ENCODE measurements around the gene AP3D1.
"Not testable (repeated sequence)": the region's sequence is repeated elsewhere in the genome, so short reads cannot be mapped to it uniquely, and the experiment has no call there.

The AP3D1 gene

GRCh38 chr19:2129022-2129421, 22.3 kb downstream of the AP3D1 start:
- DNase-seq (ENCODE audit: low spot score) = peak; percentile 45
- H3K4me3 ChIP-seq (ENCODE audit: severe bottlenecking) = no peak overlapping the region
- H3K27me3 ChIP-seq (ENCODE audit: insufficient read depth, poor library complexity, severe bottlenecking) = no peaks in the 10 kb centered on the region
- H3K27ac ChIP-seq (ENCODE audit: poor library complexity, severe bottlenecking) = no peak overlapping the region
- H3K9me3 ChIP-seq (ENCODE audit: severe bottlenecking) = no peaks in the 10 kb centered on the region
- no peaks in the 10 kb centered on the region for H3K4me1 ChIP-seq (ENCODE audit: insufficient read depth, poor library complexity, severe bottlenecking)
- peaks cover 77% of the 10 kb centered on the region for H3K36me3 ChIP-seq (ENCODE audit: low read depth)
- ATAC-seq (ENCODE audit: low read depth) = no peak
- no peak for TF ChIP-seq CTCF (IDR thresholded peaks at IDR 0.05; ENCODE audit: poor library complexity, severe bottlenecking)

GRCh38 chr19:2128252-2128651, 23.1 kb downstream of the AP3D1 start:
- not testable (repeated sequence) for H3K4me1 ChIP-seq (ENCODE audit: insufficient read depth, poor library complexity, severe bottlenecking); ATAC-seq (ENCODE audit: low read depth); H3K27ac ChIP-seq (ENCODE audit: poor library complexity, severe bottlenecking); DNase-seq (ENCODE audit: low spot score); H3K27me3 ChIP-seq (ENCODE audit: insufficient read depth, poor library complexity, severe bottlenecking); H3K9me3 ChIP-seq (ENCODE audit: severe bottlenecking); H3K4me3 ChIP-seq (ENCODE audit: severe bottlenecking)
- H3K36me3 ChIP-seq (ENCODE audit: low read depth) = peaks cover 77% of the 10 kb centered on the region

- Histone ChIP-seq H3K4me1 (ENCODE audit: insufficient read depth, poor library complexity, severe bottlenecking) (no peaks in the 10 kb centered on the region), H3K9me3 (ENCODE audit: severe bottlenecking) (no peaks in the 10 kb centered on the region), H3K27ac (ENCODE audit: poor library complexity, severe bottlenecking) (no peak overlapping the region), H3K4me3 (ENCODE audit: severe bottlenecking) (no peak overlapping the region), H3K36me3 (ENCODE audit: low read depth) (peaks cover 77% of the 10 kb centered on the region), H3K27me3 (ENCODE audit: insufficient read depth, poor library complexity, severe bottlenecking) (no peaks in the 10 kb centered on the region)
- no peak for TF ChIP-seq CTCF (IDR thresholded peaks at IDR 0.05; ENCODE audit: poor library complexity, severe bottlenecking)
- DNase-seq (ENCODE audit: low spot score) (no peak), ATAC-seq (ENCODE audit: low read depth) (no peak)
These were observed 23.6 kb downstream of the AP3D1 start for GRCh38 chr19:2127758-2128157.

GRCh38 chr19:2126879-2127518, 24.4 kb downstream of the AP3D1 start:
- no peak overlapping the region for H3K4me3 ChIP-seq (ENCODE audit: severe bottlenecking)
- no peak overlapping the region for H3K27ac ChIP-seq (ENCODE audit: poor library complexity, severe bottlenecking)
- no peaks in the 10 kb centered on the region for H3K4me1 ChIP-seq (ENCODE audit: insufficient read depth, poor library complexity, severe bottlenecking)
- DNase-seq (ENCODE audit: low spot score) (no peak), ATAC-seq (ENCODE audit: low read depth) (no peak)
- H3K27me3 ChIP-seq (ENCODE audit: insufficient read depth, poor library complexity, severe bottlenecking) = no peaks in the 10 kb centered on the region
- H3K9me3 ChIP-seq (ENCODE audit: severe bottlenecking) = no peaks in the 10 kb centered on the region
- TF ChIP-seq CTCF (IDR thresholded peaks at IDR 0.05; ENCODE audit: poor library complexity, severe bottlenecking) = no peak
- H3K36me3 ChIP-seq (ENCODE audit: low read depth) = peaks cover 77% of the 10 kb centered on the region

GRCh38 chr19:2123682-2124387, 27.5 kb downstream of the AP3D1 start:
- no peak for DNase-seq (ENCODE audit: low spot score)
- TF ChIP-seq CTCF (IDR thresholded peaks at IDR 0.05; ENCODE audit: poor library complexity, severe bottlenecking) = no peak
- Histone ChIP-seq H3K4me3 (ENCODE audit: severe bottlenecking) (no peak overlapping the region), H3K4me1 (ENCODE audit: insufficient read depth, poor library complexity, severe bottlenecking) (no peaks in the 10 kb centered on the region), H3K36me3 (ENCODE audit: low read depth) (peaks cover 72% of the 10 kb centered on the region), H3K9me3 (ENCODE audit: severe bottlenecking) (no peaks in the 10 kb centered on the region), H3K27ac (ENCODE audit: poor library complexity, severe bottlenecking) (no peak overlapping the region), H3K27me3 (ENCODE audit: insufficient read depth, poor library complexity, severe bottlenecking) (no peaks in the 10 kb centered on the region)
- no peak for ATAC-seq (ENCODE audit: low read depth)
